GM21825 (cell line): ENCODE results near the gene PON1.

ENCODE experiments used
- ATAC-seq: cut with Tn5 transposase; IDR thresholded peaks from one replicate; pipeline ENCODE4 v1.9.1; 2021; ENCODE audit warnings: mild to moderate bottlenecking, moderate library complexity; ENCODE audit not compliant: unreplicated experiment

The PON1 gene

DNA sequence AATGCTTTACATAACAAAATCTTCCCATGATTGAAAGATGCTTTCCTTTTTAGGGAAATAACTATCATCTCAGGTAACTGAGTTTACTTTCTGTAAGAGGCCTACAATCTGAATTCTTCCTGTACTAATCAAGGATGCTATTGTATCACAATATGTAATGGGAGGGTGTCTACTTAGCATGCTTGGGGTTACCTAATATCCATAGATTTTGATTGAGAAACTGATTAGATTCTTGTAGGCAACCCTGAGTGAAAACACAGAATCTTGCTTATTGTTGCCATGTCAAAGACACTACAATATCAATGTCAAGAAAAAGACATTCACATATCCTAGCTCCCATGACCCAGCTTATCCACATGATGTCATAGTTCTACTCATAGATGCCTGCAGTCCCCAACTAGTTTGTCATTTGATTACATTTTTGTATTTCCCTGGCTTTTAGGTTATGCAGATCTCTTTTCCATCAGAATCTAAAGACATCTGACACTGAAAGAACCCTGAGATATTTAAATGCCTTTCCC lies 62.4 kb downstream of the PON1 start:
- ATAC-seq = no peak

DNA sequence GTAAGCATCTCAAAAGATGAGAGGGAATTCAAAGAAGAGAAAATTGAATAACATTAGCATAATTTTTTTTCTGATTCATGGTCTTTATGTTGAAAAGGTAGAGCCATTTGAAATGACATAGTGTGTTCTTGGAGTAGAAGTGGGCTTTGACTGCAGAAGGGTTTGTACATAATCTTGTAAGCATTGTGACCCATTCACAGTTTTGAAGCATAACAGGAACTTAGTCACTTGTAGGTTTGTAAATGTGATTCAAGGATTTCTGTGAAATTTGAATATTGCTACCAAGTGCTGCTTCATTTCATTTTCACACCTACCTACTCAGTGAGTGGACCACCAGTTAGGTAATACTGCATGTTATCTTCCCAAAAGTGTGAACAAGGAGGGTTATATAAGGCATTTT lies 68.6 kb downstream of the PON1 start:
- no peak for ATAC-seq

DNA sequence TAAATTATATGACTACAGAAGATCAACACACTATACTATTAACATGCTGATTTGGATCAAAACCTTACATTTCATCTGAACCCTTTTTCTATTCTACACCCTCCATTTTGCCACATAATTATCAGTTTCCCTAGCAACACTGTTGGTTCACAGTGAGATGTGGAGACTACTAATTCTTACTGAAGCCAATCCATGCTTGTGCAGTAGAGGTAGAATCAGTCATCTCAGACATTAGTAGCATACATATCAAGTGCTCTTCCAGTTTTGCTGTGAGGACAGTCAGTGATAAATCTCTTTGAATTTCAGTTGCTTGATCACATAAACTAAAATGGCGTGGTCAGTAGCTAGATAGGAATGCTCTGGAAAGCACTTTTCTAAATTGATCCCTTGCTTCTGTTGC lies 70.3 kb downstream of the PON1 start:
- ATAC-seq = no peak

DNA sequence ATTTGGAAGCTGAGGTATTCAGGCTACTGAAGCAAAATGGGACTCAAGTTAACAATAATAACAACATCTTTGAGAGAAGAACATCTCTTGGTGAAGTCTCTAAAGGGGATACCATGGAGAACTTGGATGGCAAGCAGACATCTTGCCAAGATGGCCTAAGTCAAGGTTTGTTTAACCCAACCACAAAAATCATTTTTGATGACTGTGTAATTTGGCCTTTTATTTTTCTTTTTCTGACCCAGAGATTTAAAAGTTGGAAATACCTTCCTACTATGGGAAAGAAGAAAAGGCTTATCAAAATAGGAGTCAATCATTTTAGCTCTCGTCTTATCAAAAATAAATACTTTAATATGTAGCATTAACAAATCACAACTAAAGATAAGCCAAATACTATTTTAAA lies 72.4 kb downstream of the PON1 start:
- no peak for ATAC-seq

DNA sequence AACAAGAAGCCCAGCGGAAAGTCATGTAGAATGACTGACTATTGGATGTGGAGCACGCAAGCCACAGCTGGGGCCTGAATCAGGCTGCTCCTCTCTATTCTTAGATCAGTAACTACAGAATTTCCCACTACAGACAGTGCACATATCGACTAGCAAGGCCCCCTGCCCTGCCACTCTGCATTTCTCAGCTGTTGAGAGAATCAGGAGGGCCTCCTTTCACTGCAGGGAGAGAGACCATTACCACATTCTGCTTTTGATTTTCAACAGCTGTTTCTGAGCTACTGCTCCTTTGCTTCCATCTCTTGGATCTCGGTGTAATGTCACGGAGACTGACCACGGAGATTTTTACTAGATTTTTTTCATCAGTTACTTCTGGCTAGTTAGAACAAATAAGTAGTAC lies 73.8 kb downstream of the PON1 start:
- no peak for ATAC-seq
